Measurements from ENCODE around the gene PLOD2.

Gene PLOD2

GRCh38 chr3:146165877-146166276 lies 4.9 kb upstream of the PLOD2 start:
- DNase-seq = no peak

DNA sequence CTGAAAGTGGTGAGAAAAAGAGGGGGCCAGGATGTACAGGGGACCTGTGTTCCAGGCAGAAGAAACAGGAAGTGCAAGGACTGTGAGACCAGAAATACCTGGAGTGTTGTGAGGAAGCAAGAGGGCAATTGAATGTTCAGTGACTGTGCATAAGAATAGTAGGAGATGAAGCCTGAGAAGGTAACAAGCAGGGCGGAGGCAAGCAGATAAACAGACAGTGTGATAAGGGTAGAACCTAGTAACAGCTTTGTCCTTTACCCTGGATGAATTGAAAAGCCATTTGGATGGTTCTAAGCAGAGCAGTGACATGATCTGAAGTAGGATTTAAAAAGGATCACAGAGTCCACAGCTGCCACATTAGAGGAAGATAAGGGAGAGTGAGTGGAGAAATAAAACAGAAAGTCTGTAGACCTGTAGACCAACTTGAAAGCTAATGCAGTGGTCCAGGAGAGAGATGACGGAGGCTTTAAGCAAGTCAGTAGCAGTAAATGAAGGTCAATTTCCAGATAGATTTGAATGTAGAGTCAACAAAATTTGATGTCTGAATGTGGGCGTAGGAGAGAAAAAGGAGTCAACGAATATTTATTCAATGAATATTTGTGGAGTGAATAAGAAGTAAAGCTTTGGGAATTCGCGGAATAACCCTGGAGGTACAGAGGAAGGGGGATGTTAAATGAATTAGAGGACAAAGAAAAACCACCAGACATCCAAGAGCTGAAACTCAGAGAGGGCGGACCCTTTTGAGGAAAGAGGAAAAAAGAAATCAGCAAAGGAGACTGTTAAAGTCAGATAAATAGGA lies 4.2 kb upstream of the PLOD2 start:
- DNase-seq = no peak

- DNase-seq = no peak
Measured at GRCh38 chr3:146164506-146164905, 3.5 kb upstream of the PLOD2 start.

DNA sequence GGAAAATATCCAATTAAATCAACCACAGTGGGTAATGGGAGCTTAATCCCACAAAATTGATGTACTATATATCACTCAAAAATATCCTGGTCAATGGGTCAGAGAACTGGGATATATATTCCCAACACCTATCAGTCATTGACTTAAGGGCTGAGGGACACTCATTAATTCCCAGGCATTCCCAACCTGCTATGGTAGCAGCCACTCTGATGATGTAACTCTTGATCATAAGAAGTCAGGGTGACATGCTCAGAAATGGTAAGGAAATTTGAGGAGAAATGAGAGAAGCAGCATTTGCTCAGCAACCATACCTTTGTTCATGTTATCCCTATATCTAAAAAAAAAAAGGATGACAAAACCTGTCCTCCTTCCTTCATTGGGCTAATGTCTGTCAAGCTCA lies 3.1 kb upstream of the PLOD2 start:
- no peak for DNase-seq

- DNase-seq = no peak
Measured at GRCh38 chr3:146163584-146163983, 2.6 kb upstream of the PLOD2 start.

GRCh38 chr3:146162561-146162960 lies 1.6 kb upstream of the PLOD2 start:
- DNase-seq = no peak

- DNase-seq = no peak
Measured at GRCh38 chr3:146161663-146162002, 649 bp upstream of the PLOD2 start.

GRCh38 chr3:146160321-146160963 lies 542 bp downstream of the PLOD2 start:
- DNase-seq = no peak

DNA sequence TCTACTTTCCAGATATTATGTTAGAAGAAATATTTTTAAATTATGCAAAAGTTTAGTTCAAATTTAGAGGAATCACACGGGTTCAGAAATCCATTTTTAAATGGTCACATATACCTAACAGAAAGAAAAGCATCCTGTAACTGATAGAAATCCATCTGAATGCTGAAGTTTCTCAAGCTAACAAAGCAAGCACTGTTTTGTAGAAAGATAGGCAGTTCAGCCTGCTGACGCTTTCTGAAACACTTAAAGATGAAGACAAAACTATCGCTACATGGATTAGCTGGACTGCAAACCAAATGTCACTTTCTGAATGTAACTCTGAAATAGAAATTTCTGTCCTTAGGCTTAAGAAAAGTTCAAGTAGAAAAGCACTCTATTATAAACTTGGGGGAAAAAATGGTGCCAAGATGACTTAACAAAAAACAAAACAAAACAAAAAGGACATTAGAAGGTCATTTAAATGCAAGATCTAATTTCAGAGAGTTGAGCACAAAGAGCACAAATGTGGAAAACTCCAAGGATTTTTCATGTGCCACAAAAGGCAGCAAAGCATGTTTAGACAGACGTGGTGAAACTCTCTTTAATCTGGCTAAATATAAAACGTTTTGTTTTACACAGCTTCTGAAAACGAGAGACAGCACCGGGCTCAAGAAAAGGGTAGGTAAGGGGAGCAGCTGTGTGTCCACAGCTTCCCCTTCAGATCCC lies 1.2 kb downstream of the PLOD2 start:
- DNase-seq = no peak

DNA sequence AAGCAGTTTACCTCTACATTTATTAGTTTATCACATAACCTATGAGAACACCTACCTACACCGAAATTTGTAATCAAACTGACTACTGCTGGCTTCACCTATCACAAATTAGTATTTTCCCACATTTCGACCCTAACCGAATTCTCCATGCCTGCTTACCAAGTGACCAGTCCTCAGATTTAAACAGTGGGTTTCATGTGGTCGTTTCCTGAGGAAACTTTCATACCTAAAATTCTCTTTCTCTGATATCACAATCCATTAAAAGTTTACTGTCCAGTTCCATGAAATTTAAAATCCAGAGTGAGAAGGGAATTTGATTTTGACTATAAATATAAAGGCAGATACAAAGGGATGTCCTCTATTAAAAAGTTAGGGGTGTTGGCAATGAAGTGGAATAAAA lies 1.9 kb downstream of the PLOD2 start:
- DNase-seq = no peak

- DNase-seq = no peak
Measured at GRCh38 chr3:146157325-146158060, 3.5 kb downstream of the PLOD2 start.

- DNase-seq = no peak
Measured at GRCh38 chr3:146156666-146157314, 4.2 kb downstream of the PLOD2 start.

GRCh38 chr3:146156095-146156494 lies 4.9 kb downstream of the PLOD2 start:
- no peak for DNase-seq

- no peak for DNase-seq
Measured at GRCh38 chr3:146154995-146155394, 6.0 kb downstream of the PLOD2 start.

DNA sequence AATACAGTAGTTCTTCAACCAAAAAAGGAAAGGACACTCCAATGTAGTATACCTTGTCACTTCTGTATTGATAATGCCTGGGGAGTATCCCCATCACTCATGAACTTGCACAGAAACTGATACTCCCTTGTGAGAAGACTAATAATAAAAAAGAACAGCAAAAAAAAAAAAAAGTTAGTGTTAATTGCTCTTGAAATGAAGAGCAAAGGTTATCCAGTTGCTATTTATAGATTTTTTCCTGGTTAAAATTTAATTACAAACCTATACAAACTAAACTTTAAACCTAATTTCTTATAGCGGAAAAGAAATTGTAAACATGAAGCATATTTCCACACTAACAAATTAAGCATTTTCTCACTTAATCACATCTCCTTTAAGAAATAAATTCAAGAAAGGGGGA lies 6.7 kb downstream of the PLOD2 start:
- no peak for DNase-seq

DNA sequence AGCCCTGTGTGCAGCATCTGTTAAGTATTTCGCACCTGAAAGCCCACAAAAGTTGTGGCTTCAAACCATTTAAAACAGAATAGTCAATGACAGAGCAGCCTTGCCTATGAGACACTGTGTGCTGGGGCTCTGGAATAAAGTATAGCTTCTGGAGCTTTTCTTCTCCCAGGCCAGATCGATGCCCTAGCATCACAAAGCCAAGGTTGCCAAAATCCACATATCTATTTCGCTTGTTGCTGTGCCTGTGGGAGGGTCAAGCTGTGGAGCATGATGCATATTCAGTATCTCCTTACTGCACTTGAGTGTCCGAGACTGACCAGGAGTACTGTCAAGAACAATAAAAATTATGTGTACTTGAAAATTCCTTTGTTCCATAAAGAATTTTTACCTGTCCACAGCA lies 7.6 kb downstream of the PLOD2 start:
- no peak for DNase-seq

GRCh38 chr3:146152834-146153233 lies 8.2 kb downstream of the PLOD2 start:
- DNase-seq = no peak

DNA sequence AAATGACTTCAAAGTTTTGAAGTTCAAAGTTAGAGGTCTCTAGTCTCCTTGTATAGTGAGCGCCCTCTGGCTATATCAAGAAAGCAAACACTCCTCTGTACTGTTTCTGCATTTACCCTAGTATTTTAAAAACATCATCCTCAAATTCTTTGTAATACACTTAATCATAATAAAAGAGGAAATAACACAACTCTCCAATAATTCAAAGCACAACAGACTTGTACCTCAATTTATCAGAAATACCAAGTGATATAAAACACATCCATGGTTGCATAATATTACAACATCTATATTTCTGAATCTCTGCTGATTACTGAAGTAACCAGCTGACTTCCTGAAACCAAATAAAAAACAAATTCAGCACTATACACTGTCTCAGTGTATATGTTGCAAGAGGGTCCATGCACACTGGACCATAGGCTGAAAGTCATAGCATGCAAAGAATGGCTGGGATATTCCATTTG lies 12.5 kb downstream of the PLOD2 start:
- no peak for DNase-seq

DNA sequence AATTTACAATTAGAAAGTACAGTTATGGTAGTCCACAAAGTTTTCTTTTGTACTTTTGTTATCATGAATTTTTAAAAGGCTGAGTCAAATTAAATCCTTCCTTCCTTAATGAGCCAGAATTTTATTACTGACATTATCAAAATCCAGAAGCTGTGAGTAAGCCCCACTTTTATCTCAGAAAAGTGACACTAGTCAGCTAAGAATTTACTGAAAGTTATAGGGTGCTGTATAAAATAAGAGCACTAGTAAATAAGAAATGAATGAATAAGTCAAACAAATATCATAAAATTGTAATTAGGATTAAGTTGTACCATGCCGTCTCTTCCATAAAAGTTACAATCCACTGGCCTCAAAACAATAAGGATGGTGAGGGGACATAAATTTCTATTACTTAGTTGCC lies 15.3 kb downstream of the PLOD2 start:
- DNase-seq = no peak

DNA sequence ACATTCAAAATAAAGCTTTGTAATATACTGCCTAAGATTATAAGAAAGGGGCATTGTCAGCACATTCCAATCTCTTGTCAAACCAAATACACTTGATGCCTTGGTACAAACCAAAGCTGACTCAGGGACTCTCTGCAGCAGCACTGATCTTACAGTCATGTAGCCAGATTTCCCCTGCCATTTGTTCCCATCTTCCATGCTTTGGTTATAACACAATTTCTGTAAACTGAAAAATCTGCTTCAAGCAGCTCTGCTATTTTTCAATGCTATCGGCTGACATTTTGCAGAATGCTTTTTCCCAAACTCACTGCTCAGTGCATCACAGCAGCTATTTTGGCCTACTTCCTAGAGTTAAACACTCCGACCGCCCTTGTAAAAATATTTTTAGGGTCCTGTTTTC lies 18.2 kb downstream of the PLOD2 start:
- DNase-seq = no peak

- no peak for DNase-seq
Measured at GRCh38 chr3:146139586-146140110, 21.3 kb downstream of the PLOD2 start.

DNA sequence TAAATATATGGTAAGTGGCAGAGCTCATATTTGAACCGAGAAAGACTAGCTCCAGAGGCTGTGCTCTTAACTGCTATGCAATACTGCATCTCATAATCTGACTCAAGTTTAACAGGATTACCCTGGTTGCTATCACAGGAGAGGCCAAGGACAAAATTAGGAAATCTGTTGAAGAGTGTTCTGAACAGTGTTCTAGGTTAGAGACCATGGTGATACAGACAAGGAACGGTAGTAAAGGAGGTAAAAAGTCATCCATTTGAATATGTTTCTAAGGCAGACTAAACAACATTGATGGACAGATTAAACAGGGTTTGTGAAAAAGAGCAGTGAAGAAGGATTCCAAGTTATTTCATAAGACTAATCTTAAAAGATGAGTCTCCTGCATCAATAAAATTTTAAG lies 22.1 kb downstream of the PLOD2 start:
- no peak for DNase-seq

- no peak for DNase-seq
Measured at GRCh38 chr3:146136647-146137046, 24.3 kb downstream of the PLOD2 start.

All from NCI-H2029 treated with DMSO at 0.1 percent for 48 hours (cell line).